HCT116 (cell line): ENCODE results near the gene SH3PXD2A.

Experiments used
- ATF3 ChIP-seq: IDR thresholded peaks from 2 replicates; pipeline ENCODE4 v1.6.1; 2012
- CEBPB ChIP-seq: IDR thresholded peaks from 2 replicates; pipeline ENCODE4 v1.6.1; 2012; ENCODE audit warnings: low read depth
- CTCF ChIP-seq, 3 experiments: fragments of 200-600 bp in 1 of 3; sonication (generic) in 1 of 3; IDR thresholded peaks in 2 of 3; conservative IDR thresholded peaks in 1 of 3; 2 replicates each; pipeline ENCODE4 v1.5.1; 2012 to 2017; ENCODE audit warnings: low read depth in 2 of 3, low read length in 2 of 3, antibody characterized with exemption in 1 of 3, borderline replicate concordance in 1 of 3, control low read depth in 1 of 3, mild to moderate bottlenecking in 1 of 3, mixed read lengths in 1 of 3, mixed run types in 1 of 3, moderate library complexity in 1 of 3; ENCODE audit not compliant: insufficient read depth in 1 of 3
- EGR1 ChIP-seq: IDR thresholded peaks from 2 replicates; pipeline ENCODE4 v1.6.1; 2012; ENCODE audit warnings: low read depth
- EZH2 ChIP-seq: fragments of 200-600 bp; sonication (generic); IDR thresholded peaks from 2 replicates; pipeline ENCODE4 v1.6.1; 2017; ENCODE audit warnings: antibody characterized with exemption, mixed run types
- EZH2phosphoT487 ChIP-seq: fragments of 200-600 bp; IDR thresholded peaks from 2 replicates; pipeline ENCODE4 v1.6.1; 2018; ENCODE audit warnings: antibody characterized with exemption, borderline replicate concordance
- MAX ChIP-seq: IDR thresholded peaks from 2 replicates; pipeline ENCODE4 v1.6.1; 2012
- POLR2A ChIP-seq: IDR thresholded peaks from 2 replicates; pipeline ENCODE4 v1.7.0; 2011; ENCODE audit warnings: borderline replicate concordance; ENCODE audit not compliant: insufficient read depth, insufficient read length; ENCODE audit errors: extremely low read depth
- POLR2AphosphoS5 ChIP-seq: IDR thresholded peaks from 2 replicates; pipeline ENCODE4 v1.6.1; 2011; ENCODE audit warnings: mild to moderate bottlenecking, low read depth, low read length, moderate library complexity
- RAD21 ChIP-seq: IDR thresholded peaks from 2 replicates; pipeline ENCODE4 v1.6.1; 2012; ENCODE audit warnings: low read depth, mild to moderate bottlenecking
- REST ChIP-seq: IDR thresholded peaks from 2 replicates; pipeline ENCODE4 v1.6.1; 2012; ENCODE audit warnings: low read depth
- SIN3A ChIP-seq: IDR thresholded peaks from 2 replicates; pipeline ENCODE4 v1.6.1; 2012; ENCODE audit warnings: low read depth
- YY1 ChIP-seq: IDR thresholded peaks from 2 replicates; pipeline ENCODE4 v1.6.1; 2011; ENCODE audit warnings: low read length, low read depth, moderate library complexity, mild to moderate bottlenecking; ENCODE audit not compliant: insufficient replicate concordance; ENCODE audit errors: extremely low read depth
- ZNF274 ChIP-seq: fragments of 200-500 bp; sonication (Bioruptor generic); IDR thresholded peaks from 2 replicates; pipeline ENCODE4 v1.6.1; 2014; ENCODE audit warnings: mild to moderate bottlenecking, low read depth, low read length, inconsistent platforms

GRCh38 chr10:103772096-103772845, 83.1 kb downstream of the SH3PXD2A start:
- no peak for TF ChIP-seq ATF3
- TF ChIP-seq CTCF (IDR thresholded peaks at IDR 0.05 in 2 of 3, conservative IDR thresholded peaks at IDR 0.05 in 1 of 3; ENCODE audit: borderline replicate concordance in 1 of 3, insufficient read depth in 1 of 3, low read depth in 2 of 3, low read length in 2 of 3): no peak
- no peak for TF ChIP-seq RAD21
- peak; percentile 58 for TF ChIP-seq MAX
- TF ChIP-seq EGR1: peak; percentile 99
- no peak for TF ChIP-seq REST
- TF ChIP-seq POLR2A: peak; percentile 50
- TF ChIP-seq EZH2: no peak
- no peak for TF ChIP-seq EZH2phosphoT487
- TF ChIP-seq POLR2AphosphoS5: peak; percentile 92
- TF ChIP-seq CEBPB: no peak
- no peak for TF ChIP-seq ZNF274
- no peak for TF ChIP-seq YY1
- 0 out of 2 replicates have a peak, but pooled peaks have one; percentile 16 for TF ChIP-seq SIN3A
